Measurements from ENCODE around the gene GPR173.

The GPR173 gene

GRCh38 chrX:53081925-53082772 is 33.6 kb downstream of the GPR173 start, which contains the start of gene TSPYL2 (continued):
- no peak for TF ChIP-seq ZNF157 (tag by site-specific recombination; IDR thresholded peaks at IDR 0.05)
- no peak for TF ChIP-seq ZNF560 (tag by site-specific recombination; IDR thresholded peaks at IDR 0.05; ENCODE audit: borderline replicate concordance)
- no peak for TF ChIP-seq ZNF274 (IDR thresholded peaks at IDR 0.05; ENCODE audit: low read length)
- no peak for TF ChIP-seq ZNF274 (tag by site-specific recombination; IDR thresholded peaks at IDR 0.05; ENCODE audit: borderline replicate concordance)
- TF ChIP-seq GFI1B (tag by site-specific recombination; IDR thresholded peaks at IDR 0.05), result no peak
- no peak for TF ChIP-seq ZNF404 (tag by site-specific recombination; IDR thresholded peaks at IDR 0.05)
- no peak for TF ChIP-seq ZNF704 (tag by site-specific recombination; IDR thresholded peaks at IDR 0.05)
- no peak for TF ChIP-seq ZNF571 (tag by site-specific recombination; IDR thresholded peaks at IDR 0.05)
- TF ChIP-seq GLIS1 (tag by site-specific recombination; IDR thresholded peaks at IDR 0.05), result peak; percentile 88
- TF ChIP-seq ZEB2 (tag by site-specific recombination; IDR thresholded peaks at IDR 0.05), result no peak
- peak; percentile 81 for TF ChIP-seq KLF9 (tag by site-specific recombination; IDR thresholded peaks at IDR 0.05; ENCODE audit: low read depth)
- TF ChIP-seq, protein P1, sequence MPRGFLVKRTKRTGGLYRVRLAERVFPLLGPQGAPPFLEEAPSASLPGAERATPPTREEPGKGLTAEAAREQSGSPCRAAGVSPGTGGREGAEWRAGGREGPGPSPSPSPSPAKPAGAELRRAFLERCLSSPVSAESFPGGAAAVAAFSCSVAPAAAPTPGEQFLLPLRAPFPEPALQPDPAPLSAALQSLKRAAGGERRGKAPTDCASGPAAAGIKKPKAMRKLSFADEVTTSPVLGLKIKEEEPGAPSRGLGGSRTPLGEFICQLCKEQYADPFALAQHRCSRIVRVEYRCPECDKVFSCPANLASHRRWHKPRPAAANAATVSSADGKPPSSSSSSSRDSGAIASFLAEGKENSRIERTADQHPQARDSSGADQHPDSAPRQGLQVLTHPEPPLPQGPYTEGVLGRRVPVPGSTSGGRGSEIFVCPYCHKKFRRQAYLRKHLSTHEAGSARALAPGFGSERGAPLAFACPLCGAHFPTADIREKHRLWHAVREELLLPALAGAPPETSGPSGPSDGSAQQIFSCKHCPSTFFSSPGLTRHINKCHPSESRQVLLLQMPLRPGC (tag by site-specific recombination; IDR thresholded peaks at IDR 0.05), result no peak; the same call in 1 of the 2 replicates
- TF ChIP-seq BCL11A (tag by site-specific recombination; IDR thresholded peaks at IDR 0.05; ENCODE audit: low read depth), result no peak
- TF ChIP-seq EGR2 (tag by site-specific recombination; IDR thresholded peaks at IDR 0.05; ENCODE audit: low read depth), result peak; percentile 79
- TF ChIP-seq ZNF114 (tag by site-specific recombination; IDR thresholded peaks at IDR 0.05), result no peak
- TF ChIP-seq, protein P2, sequence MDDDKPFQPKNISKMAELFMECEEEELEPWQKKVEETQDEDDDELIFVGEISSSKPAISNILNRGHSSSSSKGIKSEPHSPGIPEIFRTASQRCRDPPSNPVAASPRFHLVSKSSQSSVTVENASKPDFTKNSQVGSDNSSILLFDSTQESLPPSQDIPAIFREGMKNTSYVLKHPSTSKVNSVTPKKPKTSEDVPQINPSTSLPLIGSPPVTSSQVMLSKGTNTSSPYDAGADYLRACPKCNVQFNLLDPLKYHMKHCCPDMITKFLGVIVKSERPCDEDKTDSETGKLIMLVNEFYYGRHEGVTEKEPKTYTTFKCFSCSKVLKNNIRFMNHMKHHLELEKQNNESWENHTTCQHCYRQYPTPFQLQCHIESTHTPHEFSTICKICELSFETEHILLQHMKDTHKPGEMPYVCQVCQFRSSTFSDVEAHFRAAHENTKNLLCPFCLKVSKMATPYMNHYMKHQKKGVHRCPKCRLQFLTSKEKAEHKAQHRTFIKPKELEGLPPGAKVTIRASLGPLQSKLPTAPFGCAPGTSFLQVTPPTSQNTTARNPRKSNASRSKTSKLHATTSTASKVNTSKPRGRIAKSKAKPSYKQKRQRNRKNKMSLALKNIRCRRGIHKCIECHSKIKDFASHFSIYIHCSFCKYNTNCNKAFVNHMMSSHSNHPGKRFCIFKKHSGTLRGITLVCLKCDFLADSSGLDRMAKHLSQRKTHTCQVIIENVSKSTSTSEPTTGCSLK (tag by site-specific recombination; IDR thresholded peaks at IDR 0.05), result no peak
- no peak for TF ChIP-seq ZNF266 (tag by site-specific recombination; IDR thresholded peaks at IDR 0.05; ENCODE audit: low read depth)
- TF ChIP-seq ZBTB26 (tag by site-specific recombination; optimal IDR thresholded peaks at IDR 0.05), result peak; percentile 72
- no peak for TF ChIP-seq ZNF558 (tag by site-specific recombination; IDR thresholded peaks at IDR 0.05)
- TF ChIP-seq ZNF302 (tag by site-specific recombination; IDR thresholded peaks at IDR 0.05; ENCODE audit: low read depth), result no peak
- TF ChIP-seq ZNF654 (tag by site-specific recombination; IDR thresholded peaks at IDR 0.05; ENCODE audit: low read depth), result no peak
- peak; percentile 23; the same call in 1 of the 2 replicates for TF ChIP-seq ZNF366 (tag by site-specific recombination; conservative IDR thresholded peaks at IDR 0.05)
- peak; percentile 44; the same call in 1 of the 2 replicates for TF ChIP-seq ZXDB (tag by site-specific recombination; IDR thresholded peaks at IDR 0.05)
- TF ChIP-seq PRDM6 (tag by site-specific recombination; IDR thresholded peaks at IDR 0.05), result no peak; the same call in 1 of the 2 replicates
- TF ChIP-seq ZBTB10 (tag by site-specific recombination; IDR thresholded peaks at IDR 0.05), result no peak
- peak; percentile 85; the same call in 1 of the 2 replicates for TF ChIP-seq ZFHX2 (tag by site-specific recombination; conservative IDR thresholded peaks at IDR 0.05)
- peak; percentile 47; the same call in 1 of the 2 replicates for TF ChIP-seq ZNF501 (tag by site-specific recombination; IDR thresholded peaks at IDR 0.05)
- peak; percentile 72 for TF ChIP-seq SP3 (tag by site-specific recombination; IDR thresholded peaks at IDR 0.05)
